DND-41 (cell line): Measurements from ENCODE around the gene PLA2G4A.

Experiments used
- ATAC-seq: fragments of 200-7000 bp; cut with Tn5 transposase; 3 replicates; pipeline ENCODE4 v1.9.1; 2021; ENCODE audit warnings: low read depth; ENCODE audit not compliant: insufficient read depth
- DNase-seq: peaks from one replicate; pipeline ENCODE4 v3.0.0-alpha.2; 2020
- H2AFZ ChIP-seq: 2 replicates; pipeline ENCODE4 v1.6.0; 2012; ENCODE audit warnings: low read depth, low read length
- H3K27ac ChIP-seq: 2 replicates; pipeline ENCODE4 v1.5.1; 2012; ENCODE audit warnings: low read length, inconsistent platforms
- H3K27me3 ChIP-seq: fragments of 200-600 bp; sonication (generic); 2 replicates; pipeline ENCODE4 v1.6.0; 2012; ENCODE audit warnings: low read length, mild to moderate bottlenecking, inconsistent platforms; ENCODE audit not compliant: insufficient read depth, poor library complexity
- H3K36me3 ChIP-seq: 2 replicates; pipeline ENCODE4 v1.5.1; 2012; ENCODE audit warnings: low read length, inconsistent platforms; ENCODE audit not compliant: insufficient read depth
- H3K4me1 ChIP-seq: 2 replicates; pipeline ENCODE4 v1.5.1; 2012; ENCODE audit warnings: mild to moderate bottlenecking, low read length; ENCODE audit not compliant: insufficient read depth
- H3K4me2 ChIP-seq: 2 replicates; pipeline ENCODE4 v1.6.0; 2012; ENCODE audit warnings: mild to moderate bottlenecking, moderate library complexity, low read length, inconsistent platforms; ENCODE audit not compliant: insufficient read depth
- H3K4me3 ChIP-seq, 2 experiments: fragments of 200-600 bp in 1 of 2; shearing (Covaris generic) in 1 of 2; 2 replicates each; pipeline ENCODE4 v1.5.1; 2012 to 2016; ENCODE audit warnings: inconsistent platforms in 2 of 2, low read length in 2 of 2, mild to moderate bottlenecking in 2 of 2, low read depth in 1 of 2, moderate library complexity in 1 of 2
- H3K79me2 ChIP-seq: 2 replicates; pipeline ENCODE4 v1.6.0; 2012; ENCODE audit warnings: low read length, inconsistent platforms; ENCODE audit not compliant: insufficient read depth
- H3K9ac ChIP-seq: 2 replicates; pipeline ENCODE4 v1.6.0; 2012; ENCODE audit warnings: low read depth, mild to moderate bottlenecking, inconsistent platforms, low read length, moderate library complexity
- H3K9me3 ChIP-seq: 2 replicates; pipeline ENCODE4 v1.5.1; 2012; ENCODE audit warnings: low read length, moderate library complexity, mild to moderate bottlenecking, inconsistent platforms; ENCODE audit not compliant: insufficient read depth, severe bottlenecking
- H4K20me1 ChIP-seq: 2 replicates; pipeline ENCODE4 v1.6.0; 2012; ENCODE audit warnings: low read length; ENCODE audit not compliant: insufficient read depth
- EZH2 ChIP-seq: IDR thresholded peaks from 3 replicates; pipeline ENCODE4 v1.6.1; 2012; ENCODE audit warnings: borderline replicate concordance, low read depth, mild to moderate bottlenecking, moderate library complexity, low read length, inconsistent platforms; ENCODE audit not compliant: severe bottlenecking
- TF ChIP-seq, protein P1 (sequence below): IDR thresholded peaks from 2 replicates; pipeline ENCODE4 v1.5.1; 2012; ENCODE audit warnings: borderline replicate concordance, low read length, moderate library complexity, mild to moderate bottlenecking; ENCODE audit not compliant: poor library complexity, severe bottlenecking; ENCODE audit errors: extremely low read depth

PLA2G4A gene

DNA sequence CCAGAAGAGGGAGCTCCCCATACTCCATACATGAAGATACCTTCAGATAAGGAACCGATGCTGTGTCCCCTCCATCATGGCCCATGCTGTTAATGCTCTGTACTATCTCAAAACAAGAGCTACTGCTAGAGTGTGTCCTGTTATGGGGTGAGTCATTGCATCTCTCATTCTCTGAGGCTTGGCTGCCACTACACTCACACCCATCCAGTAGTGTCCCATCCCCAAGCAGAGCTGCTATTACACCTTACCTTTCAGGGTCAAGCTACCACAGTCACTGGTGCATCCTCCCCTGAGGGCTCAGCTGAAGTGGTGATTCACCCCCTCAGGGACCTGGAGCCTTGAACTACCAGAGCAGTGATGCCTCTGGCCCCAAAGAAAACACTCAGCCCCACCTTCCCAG is 198.5 kb downstream of the PLA2G4A start:
- Histone ChIP-seq H3K79me2 (no peaks in the 10 kb centered on the region), H4K20me1 (no peaks in the 10 kb centered on the region), H3K9me3 (no peaks in the 10 kb centered on the region), H3K4me2 (no peak overlapping the region), H3K4me1 (no peaks in the 10 kb centered on the region), H3K27me3 (no peaks in the 10 kb centered on the region), H2AFZ (no peak overlapping the region), H3K36me3 (no peaks in the 10 kb centered on the region), H3K27ac (no peak overlapping the region), H3K9ac (no peak overlapping the region), H3K4me3 (no peak overlapping the region)
- DNase-seq = no peak
- no peak for ATAC-seq
- no peak for TF ChIP-seq EZH2
- TF ChIP-seq, protein P1, sequence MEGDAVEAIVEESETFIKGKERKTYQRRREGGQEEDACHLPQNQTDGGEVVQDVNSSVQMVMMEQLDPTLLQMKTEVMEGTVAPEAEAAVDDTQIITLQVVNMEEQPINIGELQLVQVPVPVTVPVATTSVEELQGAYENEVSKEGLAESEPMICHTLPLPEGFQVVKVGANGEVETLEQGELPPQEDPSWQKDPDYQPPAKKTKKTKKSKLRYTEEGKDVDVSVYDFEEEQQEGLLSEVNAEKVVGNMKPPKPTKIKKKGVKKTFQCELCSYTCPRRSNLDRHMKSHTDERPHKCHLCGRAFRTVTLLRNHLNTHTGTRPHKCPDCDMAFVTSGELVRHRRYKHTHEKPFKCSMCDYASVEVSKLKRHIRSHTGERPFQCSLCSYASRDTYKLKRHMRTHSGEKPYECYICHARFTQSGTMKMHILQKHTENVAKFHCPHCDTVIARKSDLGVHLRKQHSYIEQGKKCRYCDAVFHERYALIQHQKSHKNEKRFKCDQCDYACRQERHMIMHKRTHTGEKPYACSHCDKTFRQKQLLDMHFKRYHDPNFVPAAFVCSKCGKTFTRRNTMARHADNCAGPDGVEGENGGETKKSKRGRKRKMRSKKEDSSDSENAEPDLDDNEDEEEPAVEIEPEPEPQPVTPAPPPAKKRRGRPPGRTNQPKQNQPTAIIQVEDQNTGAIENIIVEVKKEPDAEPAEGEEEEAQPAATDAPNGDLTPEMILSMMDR = no peak

DNA sequence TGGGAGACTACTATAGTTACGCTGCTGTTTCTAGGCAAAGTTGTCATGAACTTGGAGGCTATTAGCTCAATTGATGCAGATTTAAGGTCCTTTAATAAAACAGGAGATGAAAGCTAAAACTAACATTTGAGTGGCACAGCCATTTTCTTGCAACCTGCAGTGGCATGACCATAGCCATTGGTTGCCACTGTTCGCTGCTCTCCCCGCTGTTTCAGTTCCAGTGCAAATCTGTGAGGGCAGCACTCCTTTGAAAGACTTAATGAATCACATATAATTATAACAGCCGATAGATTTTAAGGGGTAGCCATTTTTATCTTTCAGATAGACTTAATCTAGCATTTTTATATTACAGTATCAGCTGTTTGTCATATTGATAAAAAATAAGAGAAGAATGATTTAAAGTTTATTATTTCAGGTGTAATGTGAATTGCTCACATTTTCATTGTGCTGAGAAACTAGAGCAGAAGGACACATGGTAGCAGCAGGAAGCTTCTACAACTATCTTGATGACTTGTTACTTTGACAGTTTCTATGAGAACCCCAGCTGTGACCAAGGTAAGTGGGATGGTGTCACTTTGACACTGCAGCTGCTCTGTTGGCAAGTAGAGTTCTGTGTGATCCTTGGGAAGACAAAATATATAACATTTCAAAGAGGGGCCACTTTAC is 203.7 kb downstream of the PLA2G4A start:
- Histone ChIP-seq H3K79me2 (no peaks in the 10 kb centered on the region), H2AFZ (no peak overlapping the region), H3K27me3 (no peaks in the 10 kb centered on the region), H3K36me3 (no peaks in the 10 kb centered on the region), H3K4me1 (no peaks in the 10 kb centered on the region), H3K9me3 (no peaks in the 10 kb centered on the region), H4K20me1 (no peaks in the 10 kb centered on the region), H3K27ac (no peak overlapping the region), H3K4me2 (no peak overlapping the region), H3K9ac (no peak overlapping the region), H3K4me3 (no peak overlapping the region)
- no peak for ATAC-seq
- TF ChIP-seq EZH2 = no peak
- TF ChIP-seq, protein P1 = no peak
- no peak for DNase-seq

GRCh38 chr1:187032982-187033692 is 204.4 kb downstream of the PLA2G4A start:
- Histone ChIP-seq H3K27ac (no peak overlapping the region), H4K20me1 (no peaks in the 10 kb centered on the region), H3K4me1 (no peaks in the 10 kb centered on the region), H3K9me3 (no peaks in the 10 kb centered on the region), H3K27me3 (no peaks in the 10 kb centered on the region), H3K4me2 (no peak overlapping the region), H3K79me2 (no peaks in the 10 kb centered on the region), H3K9ac (no peak overlapping the region), H3K36me3 (no peaks in the 10 kb centered on the region), H2AFZ (no peak overlapping the region), H3K4me3 (no peak overlapping the region)
- ATAC-seq (no peak), DNase-seq (no peak)
- no peak for TF ChIP-seq EZH2
- TF ChIP-seq, protein P1 = no peak
